ENCODE results near the gene STAT4. TPM values are rescaled to one million over a fixed set of nuclear protein-coding genes. Genes with fewer than 3 reads are reported as not detected.

STAT4 gene
- total RNA-seq, 1 experiment from 2014 or later, result 0.33 TPM

DNA sequence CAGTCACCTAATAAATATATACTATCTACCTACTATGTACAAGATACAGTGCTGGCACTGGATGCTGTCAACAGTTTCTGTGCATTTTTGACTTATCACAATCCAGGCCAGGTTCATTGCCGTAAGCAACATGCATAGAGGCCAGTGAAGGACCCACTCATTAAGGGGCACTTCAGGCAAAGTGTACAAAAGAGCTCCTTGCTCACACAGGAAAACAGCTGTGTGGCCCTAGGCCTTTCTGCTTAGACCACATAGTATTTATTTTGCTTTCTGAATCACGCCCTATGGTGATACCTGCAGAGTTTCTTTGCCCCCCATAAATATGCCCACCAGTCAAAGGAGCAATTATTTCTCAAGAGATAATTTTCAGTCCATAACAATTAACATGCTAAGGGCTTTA is 39.6 kb upstream of the STAT4 start:
- H2BK12ac ChIP-seq (ENCODE audit: insufficient read length, low read depth, low read length), result no peak overlapping the region
- Mint-ChIP-seq H3K27me3 (ENCODE audit: low read depth) (no peaks in the 10 kb centered on the region), H3K9me3 (peaks cover 0 to 2% of the 10 kb centered on the region in 2 experiments; a peak in 1 of 5 replicates), H3K4me3 (no peak overlapping the region), H3K27ac (no peak overlapping the region), H3K36me3 (ENCODE audit: insufficient read depth in 1 of 3, low read depth in 3 of 3) (no peaks in the 10 kb centered on the region), H3K4me1 (no peaks in the 10 kb centered on the region)
- H3K14ac ChIP-seq (ENCODE audit: insufficient read depth, low read length), result no peak overlapping the region
- no peaks in the 10 kb centered on the region for H4K20me1 ChIP-seq (ENCODE audit: control insufficient read depth, insufficient read depth, insufficient read length)
- H4K5ac ChIP-seq (ENCODE audit: insufficient read length, low read depth, low read length), result no peak overlapping the region
- whole genome bisulfite sequencing (ENCODE audit: extremely low coverage, insufficient read length, low lambda C conversion rate), result no CpG with 5 or more reads among the region's 2 CpGs
- no peak overlapping the region for H2BK20ac ChIP-seq (ENCODE audit: low read depth, low read length, poor library complexity, severe bottlenecking)
- TF ChIP-seq, protein P1, sequence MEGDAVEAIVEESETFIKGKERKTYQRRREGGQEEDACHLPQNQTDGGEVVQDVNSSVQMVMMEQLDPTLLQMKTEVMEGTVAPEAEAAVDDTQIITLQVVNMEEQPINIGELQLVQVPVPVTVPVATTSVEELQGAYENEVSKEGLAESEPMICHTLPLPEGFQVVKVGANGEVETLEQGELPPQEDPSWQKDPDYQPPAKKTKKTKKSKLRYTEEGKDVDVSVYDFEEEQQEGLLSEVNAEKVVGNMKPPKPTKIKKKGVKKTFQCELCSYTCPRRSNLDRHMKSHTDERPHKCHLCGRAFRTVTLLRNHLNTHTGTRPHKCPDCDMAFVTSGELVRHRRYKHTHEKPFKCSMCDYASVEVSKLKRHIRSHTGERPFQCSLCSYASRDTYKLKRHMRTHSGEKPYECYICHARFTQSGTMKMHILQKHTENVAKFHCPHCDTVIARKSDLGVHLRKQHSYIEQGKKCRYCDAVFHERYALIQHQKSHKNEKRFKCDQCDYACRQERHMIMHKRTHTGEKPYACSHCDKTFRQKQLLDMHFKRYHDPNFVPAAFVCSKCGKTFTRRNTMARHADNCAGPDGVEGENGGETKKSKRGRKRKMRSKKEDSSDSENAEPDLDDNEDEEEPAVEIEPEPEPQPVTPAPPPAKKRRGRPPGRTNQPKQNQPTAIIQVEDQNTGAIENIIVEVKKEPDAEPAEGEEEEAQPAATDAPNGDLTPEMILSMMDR (conservative IDR thresholded peaks at IDR 0.05), result no peak
- no peaks in the 10 kb centered on the region for H3K23me2 ChIP-seq (ENCODE audit: insufficient read length, low read depth, low read length, poor library complexity, severe bottlenecking)
- no peak overlapping the region for H2AFZ ChIP-seq (ENCODE audit: low read length)
- no peak overlapping the region for H3K23ac ChIP-seq (ENCODE audit: insufficient read length, low read depth, low read length)
- H3K4me1 ChIP-seq (ENCODE audit: insufficient read depth, low read length), result no peaks in the 10 kb centered on the region
- no peak overlapping the region for H3K4me2 ChIP-seq (ENCODE audit: insufficient read depth, insufficient read length, low read length)
- no peak overlapping the region for H3K9ac ChIP-seq (ENCODE audit: extremely low read depth, insufficient read length, low read length)
- H3K27ac ChIP-seq (ENCODE audit: insufficient read length, low read depth, low read length), result no peak overlapping the region
- no peak overlapping the region for H3T11ph ChIP-seq (ENCODE audit: low read length)
- H3K56ac ChIP-seq (ENCODE audit: insufficient read length, low read depth, low read length), result no peak overlapping the region
- no peaks in the 10 kb centered on the region for H3K79me1 ChIP-seq (ENCODE audit: insufficient read depth, low read depth, low read length, poor library complexity, severe bottlenecking)
- no peak for DNase-seq
- no peak overlapping the region for H2BK5ac ChIP-seq (ENCODE audit: insufficient read length, low read length)
- no peaks in the 10 kb centered on the region for H3K27me3 ChIP-seq (ENCODE audit: insufficient read depth, low read length)
- no peak overlapping the region for H4K8ac ChIP-seq (replicated peaks; ENCODE audit: insufficient read length, low read depth, low read length)
- no peak overlapping the region for H2AK5ac ChIP-seq (ENCODE audit: insufficient read length, low read length)
- no peak overlapping the region for H2BK15ac ChIP-seq (ENCODE audit: low read depth, low read length)
- H3K9me3 ChIP-seq (ENCODE audit: control insufficient read depth, low read depth, low read length), result no peaks in the 10 kb centered on the region
- H4K91ac ChIP-seq (ENCODE audit: insufficient read length, low read depth, low read length), result no peak overlapping the region
- H2BK120ac ChIP-seq (ENCODE audit: low read depth, low read length, poor library complexity, severe bottlenecking), result no peak overlapping the region
- H3K4ac ChIP-seq (ENCODE audit: low read depth, low read length), result no peak overlapping the region
- no peaks in the 10 kb centered on the region for H3K79me2 ChIP-seq (ENCODE audit: insufficient read depth, low read length)
- no peak overlapping the region for H3K18ac ChIP-seq (ENCODE audit: insufficient read length, low read depth, low read length)
